K562 (cell line): ENCODE measurements around the gene DGCR8. TPM values are rescaled to one million over a fixed set of nuclear protein-coding genes. Genes with fewer than 3 reads are reported as not detected.

ENCODE experiments used
- IRF2 ChIP-seq: sonication (generic); formaldehyde crosslinking; IDR thresholded peaks from 2 replicates; pipeline ENCODE4 v1.8.1; 2022; ENCODE audit warnings: mild to moderate bottlenecking, missing genetic modification reagents
- JUN ChIP-seq, 2 experiments: sonication (generic) in 1 of 2; formaldehyde crosslinking in 1 of 2; IDR thresholded peaks; 2 replicates each; pipeline versions ENCODE4 v1.6.1 to v1.8.0; 2012 to 2022; ENCODE audit warnings: borderline replicate concordance in 2 of 2, mild to moderate bottlenecking in 2 of 2, improper control_type of control experiment in 1 of 2, low read depth in 1 of 2, low read length in 1 of 2, missing genetic modification reagents in 1 of 2
- KLF1 ChIP-seq: fragments of 450-650 bp; IDR thresholded peaks from 2 replicates; pipeline ENCODE4 v1.6.1; 2016; ENCODE audit warnings: missing genetic modification characterization, missing compliant biosample characterization
- NFXL1 ChIP-seq: fragments of 450-650 bp; formaldehyde crosslinking; IDR thresholded peaks from 2 replicates; pipeline ENCODE4 v1.4.0; 2021; ENCODE audit warnings: mild to moderate bottlenecking
- RBM39 ChIP-seq: fragments of 200-400 bp; formaldehyde crosslinking; optimal IDR thresholded peaks from 2 replicates; pipeline ENCODE3; 2018; ENCODE audit warnings: low read depth, low read length
- ZNF41 ChIP-seq: fragments of 250-450 bp; sonication (Bioruptor Pico); conservative IDR thresholded peaks from 2 replicates; pipeline ENCODE4 v1.4.0; 2020; ENCODE audit warnings: mild to moderate bottlenecking
- polyA plus RNA-seq, 8 experiments: library from polyadenylated mRNA; depleted of rRNA in 4 of 8; stranded (reverse) in 5 of 8; unstranded in 3 of 8; fragments of >200 nt; fragmentation: Nextera tagmentation in 2 of 8; fragmentation: Illumina TruSeq in 1 of 8; extraction: Ambion mirVana in 2 of 8; extraction: Trizol in 1 of 8; gene quantifications; 2 replicates each; pipeline versions ENCODE4 v1.2.1 to v1.2.3, GENCODE V29; 2011 to 2014; ENCODE audit warnings: inconsistent platforms in 1 of 8, missing spikeins in 1 of 8
- total RNA-seq, 7 experiments: library from RNA; depleted of rRNA in 6 of 7; stranded (reverse); fragments of >200 nt in 6 of 7; fragmentation: Illumina TruSeq in 2 of 7; extraction: Trizol in 2 of 7; gene quantifications; 2 replicates each; pipeline versions ENCODE4 v1.2.1 to v1.2.3, GENCODE V29; 2011 to 2021; ENCODE audit warnings: low replicate concordance in 1 of 7
- TF ChIP-seq, protein P1 (sequence below), 2 experiments: fragments of 450-650 bp in 1 of 2; sonication (generic) in 1 of 2; formaldehyde crosslinking in 1 of 2; IDR thresholded peaks; 2 replicates each; pipeline versions ENCODE4 v1.7.1 to v1.9.0; 2016 to 2022; ENCODE audit warnings: inconsistent platforms in 1 of 2, mild to moderate bottlenecking in 1 of 2, missing genetic modification reagents in 1 of 2
- TF ChIP-seq, protein P2 (sequence below): fragments of 200-800 bp; sonication (Bioruptor generic); IDR thresholded peaks from 2 replicates; pipeline ENCODE4 v1.6.1; 2017; ENCODE audit warnings: missing genetic modification characterization, missing compliant biosample characterization

DGCR8 gene
- total and polyA plus RNA-seq, 9 of the 15 experiments (the other 6 are each of a cell fraction or from before 2014, with no cell fraction given): 5.9 to 144 (median 80.1) TPM

DNA sequence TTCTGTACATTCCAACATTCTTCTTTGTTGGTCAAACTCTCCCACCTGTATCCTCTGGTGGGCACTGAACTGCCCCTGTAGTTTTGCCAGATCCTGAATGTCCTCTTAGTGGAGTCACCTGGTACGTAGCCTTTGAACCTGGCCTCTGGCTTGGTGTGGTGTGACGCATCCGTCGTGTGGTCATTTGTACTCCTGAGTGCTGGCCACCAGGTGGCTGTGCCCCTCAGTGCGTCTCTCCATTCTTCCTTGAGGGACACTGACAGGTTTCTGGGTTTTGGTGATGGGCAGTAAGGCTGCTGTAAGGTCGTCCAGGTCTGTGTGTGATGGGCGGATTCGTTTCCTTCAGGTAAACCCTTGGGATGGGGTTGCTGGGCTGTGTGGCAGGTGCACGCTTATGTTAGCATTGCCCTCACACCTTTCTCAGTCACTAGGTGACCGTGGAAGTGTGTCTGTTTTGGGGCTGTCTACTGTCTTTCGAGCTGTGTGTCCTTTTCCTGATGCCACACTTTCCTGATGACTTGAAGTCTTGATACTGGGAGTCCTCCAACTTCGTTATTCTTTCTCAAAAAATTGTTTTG, 22.3 kb downstream of the DGCR8 start (continued):
- TF ChIP-seq NFXL1 (no peak), JUN (IDR thresholded peaks at IDR 0.05; ENCODE audit: borderline replicate concordance, low read depth, low read length) (no peak), JUN (CRISPR knock-in tag; IDR thresholded peaks at IDR 0.05; ENCODE audit: borderline replicate concordance) (no peak), RBM39 (no peak), IRF2 (CRISPR knock-in tag) (peak; percentile 86), KLF1 (0 out of 2 replicates have a peak, but pooled peaks have one; percentile 39), ZNF41 (no peak)
- TF ChIP-seq, protein P1, sequence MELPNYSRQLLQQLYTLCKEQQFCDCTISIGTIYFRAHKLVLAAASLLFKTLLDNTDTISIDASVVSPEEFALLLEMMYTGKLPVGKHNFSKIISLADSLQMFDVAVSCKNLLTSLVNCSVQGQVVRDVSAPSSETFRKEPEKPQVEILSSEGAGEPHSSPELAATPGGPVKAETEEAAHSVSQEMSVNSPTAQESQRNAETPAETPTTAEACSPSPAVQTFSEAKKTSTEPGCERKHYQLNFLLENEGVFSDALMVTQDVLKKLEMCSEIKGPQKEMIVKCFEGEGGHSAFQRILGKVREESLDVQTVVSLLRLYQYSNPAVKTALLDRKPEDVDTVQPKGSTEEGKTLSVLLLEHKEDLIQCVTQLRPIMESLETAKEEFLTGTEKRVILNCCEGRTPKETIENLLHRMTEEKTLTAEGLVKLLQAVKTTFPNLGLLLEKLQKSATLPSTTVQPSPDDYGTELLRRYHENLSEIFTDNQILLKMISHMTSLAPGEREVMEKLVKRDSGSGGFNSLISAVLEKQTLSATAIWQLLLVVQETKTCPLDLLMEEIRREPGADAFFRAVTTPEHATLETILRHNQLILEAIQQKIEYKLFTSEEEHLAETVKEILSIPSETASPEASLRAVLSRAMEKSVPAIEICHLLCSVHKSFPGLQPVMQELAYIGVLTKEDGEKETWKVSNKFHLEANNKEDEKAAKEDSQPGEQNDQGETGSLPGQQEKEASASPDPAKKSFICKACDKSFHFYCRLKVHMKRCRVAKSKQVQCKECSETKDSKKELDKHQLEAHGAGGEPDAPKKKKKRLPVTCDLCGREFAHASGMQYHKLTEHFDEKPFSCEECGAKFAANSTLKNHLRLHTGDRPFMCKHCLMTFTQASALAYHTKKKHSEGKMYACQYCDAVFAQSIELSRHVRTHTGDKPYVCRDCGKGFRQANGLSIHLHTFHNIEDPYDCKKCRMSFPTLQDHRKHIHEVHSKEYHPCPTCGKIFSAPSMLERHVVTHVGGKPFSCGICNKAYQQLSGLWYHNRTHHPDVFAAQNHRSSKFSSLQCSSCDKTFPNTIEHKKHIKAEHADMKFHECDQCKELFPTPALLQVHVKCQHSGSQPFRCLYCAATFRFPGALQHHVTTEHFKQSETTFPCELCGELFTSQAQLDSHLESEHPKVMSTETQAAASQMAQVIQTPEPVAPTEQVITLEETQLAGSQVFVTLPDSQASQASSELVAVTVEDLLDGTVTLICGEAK (IDR thresholded peaks at IDR 0.05): no peak
- TF ChIP-seq, protein P1 (CRISPR knock-in tag; IDR thresholded peaks at IDR 0.05): peak; percentile 61
- TF ChIP-seq, protein P2, sequence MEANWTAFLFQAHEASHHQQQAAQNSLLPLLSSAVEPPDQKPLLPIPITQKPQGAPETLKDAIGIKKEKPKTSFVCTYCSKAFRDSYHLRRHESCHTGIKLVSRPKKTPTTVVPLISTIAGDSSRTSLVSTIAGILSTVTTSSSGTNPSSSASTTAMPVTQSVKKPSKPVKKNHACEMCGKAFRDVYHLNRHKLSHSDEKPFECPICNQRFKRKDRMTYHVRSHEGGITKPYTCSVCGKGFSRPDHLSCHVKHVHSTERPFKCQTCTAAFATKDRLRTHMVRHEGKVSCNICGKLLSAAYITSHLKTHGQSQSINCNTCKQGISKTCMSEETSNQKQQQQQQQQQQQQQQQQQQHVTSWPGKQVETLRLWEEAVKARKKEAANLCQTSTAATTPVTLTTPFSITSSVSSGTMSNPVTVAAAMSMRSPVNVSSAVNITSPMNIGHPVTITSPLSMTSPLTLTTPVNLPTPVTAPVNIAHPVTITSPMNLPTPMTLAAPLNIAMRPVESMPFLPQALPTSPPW: no peak
